ENCODE data around the gene ATP6V0A1.

ATP6V0A1 gene

GRCh38 chr17:42509409-42509808, 50.7 kb downstream of the ATP6V0A1 start:
- H2AFZ ChIP-seq (ENCODE audit: low read length), result no peak overlapping the region

DNA sequence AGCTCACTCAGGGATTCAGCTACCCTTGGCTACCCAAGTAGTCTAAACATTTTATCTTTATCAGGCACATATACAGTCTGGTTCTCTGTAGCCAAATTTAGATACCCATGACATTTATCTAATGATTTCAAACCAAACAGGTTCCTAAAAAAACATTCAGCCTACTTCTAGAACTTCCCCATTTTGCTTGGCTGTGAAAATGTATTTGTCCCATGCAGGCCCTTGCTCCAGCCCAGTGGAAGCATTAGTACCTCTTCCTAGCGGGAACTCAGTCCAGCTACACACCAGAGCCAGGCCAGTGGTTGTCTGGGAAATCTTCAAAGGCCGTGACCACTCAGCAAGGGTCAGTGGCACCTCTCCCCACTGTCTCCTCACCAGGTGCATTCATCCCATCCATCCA, 51.2 kb downstream of the ATP6V0A1 start:
- no peaks in the 10 kb centered on the region for H3F3A ChIP-seq (ENCODE audit: low read depth)
- H3K9me3 ChIP-seq (ENCODE audit: insufficient read depth, low read depth, low read length), result no peaks in the 10 kb centered on the region
- no peaks in the 10 kb centered on the region for H4K20me1 ChIP-seq (ENCODE audit: insufficient read depth, low read length, poor library complexity, severe bottlenecking)
- no peak overlapping the region for H3K4me2 ChIP-seq (ENCODE audit: low read depth, low read length, poor library complexity, severe bottlenecking)
- peaks cover 13% of the 10 kb centered on the region for H3K4me1 ChIP-seq (ENCODE audit: insufficient read depth, low read length, poor library complexity, severe bottlenecking)
- no peaks in the 10 kb centered on the region for H3K36me3 ChIP-seq (ENCODE audit: insufficient read depth, low read length)
- TF ChIP-seq, protein P1, sequence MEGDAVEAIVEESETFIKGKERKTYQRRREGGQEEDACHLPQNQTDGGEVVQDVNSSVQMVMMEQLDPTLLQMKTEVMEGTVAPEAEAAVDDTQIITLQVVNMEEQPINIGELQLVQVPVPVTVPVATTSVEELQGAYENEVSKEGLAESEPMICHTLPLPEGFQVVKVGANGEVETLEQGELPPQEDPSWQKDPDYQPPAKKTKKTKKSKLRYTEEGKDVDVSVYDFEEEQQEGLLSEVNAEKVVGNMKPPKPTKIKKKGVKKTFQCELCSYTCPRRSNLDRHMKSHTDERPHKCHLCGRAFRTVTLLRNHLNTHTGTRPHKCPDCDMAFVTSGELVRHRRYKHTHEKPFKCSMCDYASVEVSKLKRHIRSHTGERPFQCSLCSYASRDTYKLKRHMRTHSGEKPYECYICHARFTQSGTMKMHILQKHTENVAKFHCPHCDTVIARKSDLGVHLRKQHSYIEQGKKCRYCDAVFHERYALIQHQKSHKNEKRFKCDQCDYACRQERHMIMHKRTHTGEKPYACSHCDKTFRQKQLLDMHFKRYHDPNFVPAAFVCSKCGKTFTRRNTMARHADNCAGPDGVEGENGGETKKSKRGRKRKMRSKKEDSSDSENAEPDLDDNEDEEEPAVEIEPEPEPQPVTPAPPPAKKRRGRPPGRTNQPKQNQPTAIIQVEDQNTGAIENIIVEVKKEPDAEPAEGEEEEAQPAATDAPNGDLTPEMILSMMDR (conservative IDR thresholded peaks at IDR 0.05; ENCODE audit: low read length), result no peak
- no peak for TF ChIP-seq EZH2phosphoT487 (IDR thresholded peaks at IDR 0.05; ENCODE audit: borderline replicate concordance)
- no peaks in the 10 kb centered on the region for H3K9me2 ChIP-seq (replicated peaks; ENCODE audit: low read depth, low read length)
- no peak overlapping the region for H2AFZ ChIP-seq (ENCODE audit: low read length)
- no peaks in the 10 kb centered on the region for H3K27me3 ChIP-seq (ENCODE audit: insufficient read depth, low read length, poor library complexity, severe bottlenecking)
- H3K4me3 ChIP-seq (ENCODE audit: low read length, poor library complexity, severe bottlenecking), result no peak overlapping the region
- no peaks in the 10 kb centered on the region for H3K79me2 ChIP-seq (ENCODE audit: insufficient read depth, low read length)
- H3K9ac ChIP-seq (ENCODE audit: low read depth, low read length, poor library complexity, severe bottlenecking), result no peak overlapping the region

More at GRCh38 chr17:42509409-42509808, 50.7 kb downstream of the ATP6V0A1 start:
- TF ChIP-seq, protein P1 (conservative IDR thresholded peaks at IDR 0.05; ENCODE audit: low read length), result no peak
- no peak for TF ChIP-seq EZH2phosphoT487 (IDR thresholded peaks at IDR 0.05; ENCODE audit: borderline replicate concordance)
- Histone ChIP-seq H4K20me1 (ENCODE audit: insufficient read depth, low read length, poor library complexity, severe bottlenecking) (no peaks in the 10 kb centered on the region), H3K79me2 (ENCODE audit: insufficient read depth, low read length) (no peaks in the 10 kb centered on the region), H3K36me3 (ENCODE audit: insufficient read depth, low read length) (no peaks in the 10 kb centered on the region), H3K27me3 (ENCODE audit: insufficient read depth, low read length, poor library complexity, severe bottlenecking) (no peaks in the 10 kb centered on the region), H3K4me2 (ENCODE audit: low read depth, low read length, poor library complexity, severe bottlenecking) (peak overlapping the region; percentile 36), H3K9me2 (replicated peaks; ENCODE audit: low read depth, low read length) (no peaks in the 10 kb centered on the region), H3F3A (ENCODE audit: low read depth) (no peaks in the 10 kb centered on the region), H3K9ac (ENCODE audit: low read depth, low read length, poor library complexity, severe bottlenecking) (peak overlapping the region; percentile 4), H3K9me3 (ENCODE audit: insufficient read depth, low read depth, low read length) (no peaks in the 10 kb centered on the region), H3K4me1 (ENCODE audit: insufficient read depth, low read length, poor library complexity, severe bottlenecking) (peaks cover 13% of the 10 kb centered on the region), H3K4me3 (ENCODE audit: low read length, poor library complexity, severe bottlenecking) (no peak overlapping the region)

GRCh38 chr17:42512246-42512645, 53.6 kb downstream of the ATP6V0A1 start:
- H3K36me3 ChIP-seq (ENCODE audit: insufficient read depth, low read length), result no peaks in the 10 kb centered on the region
- no peaks in the 10 kb centered on the region for H3K9me2 ChIP-seq (replicated peaks; ENCODE audit: low read depth, low read length)
- no peaks in the 10 kb centered on the region for H3K9me3 ChIP-seq (ENCODE audit: insufficient read depth, low read depth, low read length)
- no peaks in the 10 kb centered on the region for H3F3A ChIP-seq (ENCODE audit: low read depth)
- TF ChIP-seq, protein P1 (conservative IDR thresholded peaks at IDR 0.05; ENCODE audit: low read length), result no peak
- no peak for TF ChIP-seq EZH2phosphoT487 (IDR thresholded peaks at IDR 0.05; ENCODE audit: borderline replicate concordance)
- no peaks in the 10 kb centered on the region for H3K27me3 ChIP-seq (ENCODE audit: insufficient read depth, low read length, poor library complexity, severe bottlenecking)
- no peak overlapping the region for H2AFZ ChIP-seq (ENCODE audit: low read length)
- no peak overlapping the region for H3K9ac ChIP-seq (ENCODE audit: low read depth, low read length, poor library complexity, severe bottlenecking)
- H4K20me1 ChIP-seq (ENCODE audit: insufficient read depth, low read length, poor library complexity, severe bottlenecking), result no peaks in the 10 kb centered on the region
- H3K79me2 ChIP-seq (ENCODE audit: insufficient read depth, low read length), result no peaks in the 10 kb centered on the region
- H3K4me3 ChIP-seq (ENCODE audit: low read length, poor library complexity, severe bottlenecking), result no peak overlapping the region
- no peak overlapping the region for H3K4me2 ChIP-seq (ENCODE audit: low read depth, low read length, poor library complexity, severe bottlenecking)
- H3K4me1 ChIP-seq (ENCODE audit: insufficient read depth, low read length, poor library complexity, severe bottlenecking), result peaks cover 23% of the 10 kb centered on the region
